ENCODE data around the gene RFXANK.

Gene RFXANK

GRCh38 chr19:19157808-19158207 is 34.2 kb upstream of the RFXANK start:
- Histone ChIP-seq H3K4me1 (ENCODE audit: control extremely low read depth in 1 of 4, control insufficient read depth in 4 of 4, insufficient read depth in 4 of 4, low read length in 3 of 4) (peaks cover 0 to 18% (median 2%) of the 10 kb centered on the region in 4 experiments), H3K9me3 (ENCODE audit: control extremely low read depth in 1 of 5, control insufficient read depth in 4 of 5, insufficient read depth in 2 of 5, low read depth in 1 of 5, low read length in 4 of 5) (peaks cover 0 to 7% (median 0%) of the 10 kb centered on the region in 5 experiments), H3K4me3 (ENCODE audit: control insufficient read depth in 1 of 7, extremely low read depth in 1 of 7, insufficient read depth in 4 of 7, low read depth in 2 of 7, low read length in 6 of 7) (no peak overlapping the region), H3K27ac (ENCODE audit: insufficient read depth in 1 of 2, low read depth in 1 of 2, low read length in 2 of 2, poor library complexity in 1 of 2, severe bottlenecking in 2 of 2) (no peak overlapping the region), H3K36me3 (ENCODE audit: control insufficient read depth in 4 of 4, insufficient read depth in 4 of 4, low read length in 3 of 4) (peaks cover 0 to 5% (median 2%) of the 10 kb centered on the region in 4 experiments), H3K27me3 (replicated peaks in 2 of 5; ENCODE audit: control insufficient read depth in 4 of 5, insufficient read depth in 5 of 5, low read length in 4 of 5) (no peaks in the 10 kb centered on the region)
- ChIA-PET CTCF (interaction anchor here (1.6 to 3.6 kb wide), 4 partner anchors 11 to 17 kb away, joined by 3 to 23 read pairs (median 6); no protein-coding TSS in a partner anchor), POLR2A (interaction anchor here (0.6 kb wide), 1 partner anchor 17 kb away, joined by 6 read pairs; no protein-coding TSS in a partner anchor)
- WGBS (ENCODE audit: insufficient coverage), result 0% methylated on average over 1 of the region's 6 CpGs
- no peak for DNase-seq

- CTCF ChIA-PET, result interaction anchor here (0.6 to 1.9 kb wide), 2 partner anchors 15 to 51 kb away, joined by 3 to 6 read pairs; no protein-coding TSS in a partner anchor
- 100% methylated on average over 1 of the region's 4 CpGs for WGBS (ENCODE audit: insufficient coverage)
- POLR2A ChIA-PET, result no interaction called here
- Histone ChIP-seq H3K4me1 (ENCODE audit: control extremely low read depth in 1 of 4, control insufficient read depth in 4 of 4, insufficient read depth in 4 of 4, low read length in 3 of 4) (peaks cover 0 to 18% (median 2%) of the 10 kb centered on the region in 4 experiments), H3K4me3 (ENCODE audit: control insufficient read depth in 1 of 7, extremely low read depth in 1 of 7, insufficient read depth in 4 of 7, low read depth in 2 of 7, low read length in 6 of 7) (no peak overlapping the region), H3K9me3 (ENCODE audit: control extremely low read depth in 1 of 5, control insufficient read depth in 4 of 5, insufficient read depth in 2 of 5, low read depth in 1 of 5, low read length in 4 of 5) (peaks cover 0 to 7% (median 0%) of the 10 kb centered on the region in 5 experiments), H3K36me3 (ENCODE audit: control insufficient read depth in 4 of 4, insufficient read depth in 4 of 4, low read length in 3 of 4) (peaks cover 0 to 5% (median 2%) of the 10 kb centered on the region in 4 experiments), H3K27ac (ENCODE audit: insufficient read depth in 1 of 2, low read depth in 1 of 2, low read length in 2 of 2, poor library complexity in 1 of 2, severe bottlenecking in 2 of 2) (no peak overlapping the region), H3K27me3 (replicated peaks in 2 of 5; ENCODE audit: control insufficient read depth in 4 of 5, insufficient read depth in 5 of 5, low read length in 4 of 5) (no peaks in the 10 kb centered on the region)
- DNase-seq, result no peak
Measured at GRCh38 chr19:19159534-19159933, 32.5 kb upstream of the RFXANK start.

- peak in 2 of 3 donors; percentile 67 to 69 for DNase-seq
- POLR2A ChIA-PET, result no interaction called here
- peaks cover 0 to 5% (median 2%) of the 10 kb centered on the region in 4 experiments for H3K36me3 ChIP-seq (ENCODE audit: control insufficient read depth in 4 of 4, insufficient read depth in 4 of 4, low read length in 3 of 4)
- peaks cover 0 to 15% (median 2%) of the 10 kb centered on the region in 4 experiments for H3K4me1 ChIP-seq (ENCODE audit: control extremely low read depth in 1 of 4, control insufficient read depth in 4 of 4, insufficient read depth in 4 of 4, low read length in 3 of 4)
- no peak overlapping the region for H3K27ac ChIP-seq (ENCODE audit: insufficient read depth in 1 of 2, low read depth in 1 of 2, low read length in 2 of 2, poor library complexity in 1 of 2, severe bottlenecking in 2 of 2)
- H3K27me3 ChIP-seq (replicated peaks in 2 of 5; ENCODE audit: control insufficient read depth in 4 of 5, insufficient read depth in 5 of 5, low read length in 4 of 5), result no peaks in the 10 kb centered on the region
- whole genome bisulfite sequencing (ENCODE audit: insufficient coverage), result 83% methylated on average over 10 of the region's 26 CpGs
- CTCF ChIA-PET, result no interaction called here
- no peak overlapping the region for H3K4me3 ChIP-seq (ENCODE audit: control insufficient read depth in 1 of 7, extremely low read depth in 1 of 7, insufficient read depth in 4 of 7, low read depth in 2 of 7, low read length in 6 of 7)
- H3K9me3 ChIP-seq (ENCODE audit: control extremely low read depth in 1 of 5, control insufficient read depth in 4 of 5, insufficient read depth in 2 of 5, low read depth in 1 of 5, low read length in 4 of 5), result peaks cover 0 to 7% (median 0%) of the 10 kb centered on the region in 5 experiments
Measured at GRCh38 chr19:19160461-19161035, 31.5 kb upstream of the RFXANK start.

- POLR2A ChIA-PET, result no interaction called here
- Histone ChIP-seq H3K27ac (ENCODE audit: insufficient read depth in 1 of 2, low read depth in 1 of 2, low read length in 2 of 2, poor library complexity in 1 of 2, severe bottlenecking in 2 of 2) (no peak overlapping the region), H3K4me1 (ENCODE audit: control extremely low read depth in 1 of 4, control insufficient read depth in 4 of 4, insufficient read depth in 4 of 4, low read length in 3 of 4) (peaks cover 0 to 14% (median 2%) of the 10 kb centered on the region in 4 experiments), H3K4me3 (ENCODE audit: control insufficient read depth in 1 of 7, extremely low read depth in 1 of 7, insufficient read depth in 4 of 7, low read depth in 2 of 7, low read length in 6 of 7) (no peak overlapping the region), H3K9me3 (ENCODE audit: control extremely low read depth in 1 of 5, control insufficient read depth in 4 of 5, insufficient read depth in 2 of 5, low read depth in 1 of 5, low read length in 4 of 5) (peaks cover 0 to 7% (median 0%) of the 10 kb centered on the region in 5 experiments), H3K36me3 (ENCODE audit: control insufficient read depth in 4 of 4, insufficient read depth in 4 of 4, low read length in 3 of 4) (no peaks in the 10 kb centered on the region), H3K27me3 (replicated peaks in 2 of 5; ENCODE audit: control insufficient read depth in 4 of 5, insufficient read depth in 5 of 5, low read length in 4 of 5) (no peaks in the 10 kb centered on the region)
- CTCF ChIA-PET, result no interaction called here
- DNase-seq, result no peak
- 93% methylated on average over 7 of the region's 7 CpGs for WGBS (ENCODE audit: insufficient coverage)
Measured at GRCh38 chr19:19162495-19162894, 29.6 kb upstream of the RFXANK start.

GRCh38 chr19:19165396-19165795 is 26.7 kb upstream of the RFXANK start:
- 100% methylated on average over 1 of the region's 1 CpG for WGBS (ENCODE audit: insufficient coverage)
- no peak overlapping the region for H3K27ac ChIP-seq (ENCODE audit: insufficient read depth in 1 of 2, low read depth in 1 of 2, low read length in 2 of 2, poor library complexity in 1 of 2, severe bottlenecking in 2 of 2)
- H3K4me3 ChIP-seq (ENCODE audit: control insufficient read depth in 1 of 7, extremely low read depth in 1 of 7, insufficient read depth in 4 of 7, low read depth in 2 of 7, low read length in 6 of 7), result no peak overlapping the region
- no peak for DNase-seq
- ChIA-PET CTCF (no interaction called here), POLR2A (no interaction called here)
- no peaks in the 10 kb centered on the region for H3K36me3 ChIP-seq (ENCODE audit: control insufficient read depth in 4 of 4, insufficient read depth in 4 of 4, low read length in 3 of 4)
- peaks cover 0 to 7% (median 0%) of the 10 kb centered on the region in 5 experiments for H3K9me3 ChIP-seq (ENCODE audit: control extremely low read depth in 1 of 5, control insufficient read depth in 4 of 5, insufficient read depth in 2 of 5, low read depth in 1 of 5, low read length in 4 of 5)
- peaks cover 0 to 5% (median 0%) of the 10 kb centered on the region in 5 experiments for H3K27me3 ChIP-seq (replicated peaks in 2 of 5; ENCODE audit: control insufficient read depth in 4 of 5, insufficient read depth in 5 of 5, low read length in 4 of 5)
- H3K4me1 ChIP-seq (ENCODE audit: control extremely low read depth in 1 of 4, control insufficient read depth in 4 of 4, insufficient read depth in 4 of 4, low read length in 3 of 4), result peaks cover 0 to 9% (median 7%) of the 10 kb centered on the region in 4 experiments

GRCh38 chr19:19167612-19168011 is 24.4 kb upstream of the RFXANK start:
- WGBS (ENCODE audit: insufficient coverage), result 100% methylated on average over 3 of the region's 3 CpGs
- CTCF ChIA-PET, result interaction anchor here (1.6 to 2.1 kb wide), 2 partner anchors 11 to 21 kb away, joined by 5 to 6 read pairs; no protein-coding TSS in a partner anchor
- peaks cover 0 to 18% (median 10%) of the 10 kb centered on the region in 4 experiments for H3K4me1 ChIP-seq (ENCODE audit: control extremely low read depth in 1 of 4, control insufficient read depth in 4 of 4, insufficient read depth in 4 of 4, low read length in 3 of 4)
- no peak overlapping the region for H3K27ac ChIP-seq (ENCODE audit: insufficient read depth in 1 of 2, low read depth in 1 of 2, low read length in 2 of 2, poor library complexity in 1 of 2, severe bottlenecking in 2 of 2)
- DNase-seq, result no peak
- POLR2A ChIA-PET, result no interaction called here
- H3K9me3 ChIP-seq (ENCODE audit: control extremely low read depth in 1 of 5, control insufficient read depth in 4 of 5, insufficient read depth in 2 of 5, low read depth in 1 of 5, low read length in 4 of 5), result no peaks in the 10 kb centered on the region
- peaks cover 0 to 7% (median 2%) of the 10 kb centered on the region in 5 experiments for H3K27me3 ChIP-seq (replicated peaks in 2 of 5; ENCODE audit: control insufficient read depth in 4 of 5, insufficient read depth in 5 of 5, low read length in 4 of 5)
- no peaks in the 10 kb centered on the region for H3K36me3 ChIP-seq (ENCODE audit: control insufficient read depth in 4 of 4, insufficient read depth in 4 of 4, low read length in 3 of 4)
- H3K4me3 ChIP-seq (ENCODE audit: control insufficient read depth in 1 of 7, extremely low read depth in 1 of 7, insufficient read depth in 4 of 7, low read depth in 2 of 7, low read length in 6 of 7), result no peak overlapping the region

Data from common myeloid progenitor, CD34-positive (primary cell).